Activated naive CD4-positive, alpha-beta T cell treated with Interleukin-2 at 50 U/mL for 16 hours (primary cell): ENCODE data around the gene ACKR3.

Source experiments
- DNase-seq: peaks from one replicate; pipeline ENCODE4 v3.0.0-alpha.2; 2020

The ACKR3 gene

GRCh38 chr2:236587861-236588815 lies 18.5 kb downstream of the ACKR3 start:
- DNase-seq, result no peak

GRCh38 chr2:236588932-236589592 lies 19.4 kb downstream of the ACKR3 start:
- no peak for DNase-seq

- DNase-seq, result no peak
Measured at GRCh38 chr2:236590846-236591245, 21.2 kb downstream of the ACKR3 start.

GRCh38 chr2:236592821-236593220 lies 23.2 kb downstream of the ACKR3 start:
- DNase-seq, result no peak

GRCh38 chr2:236593531-236593930 lies 23.9 kb downstream of the ACKR3 start:
- DNase-seq, result no peak

- DNase-seq, result no peak
Measured at GRCh38 chr2:236593956-236594355, 24.3 kb downstream of the ACKR3 start.

GRCh38 chr2:236597629-236598028 lies 28.0 kb downstream of the ACKR3 start:
- DNase-seq, result no peak

- DNase-seq, result no peak
Measured at GRCh38 chr2:236599059-236599458, 29.4 kb downstream of the ACKR3 start.

- DNase-seq, result no peak
Measured at GRCh38 chr2:236600158-236600557, 30.5 kb downstream of the ACKR3 start.

- DNase-seq, result no peak
Measured at GRCh38 chr2:236600892-236601291, 31.3 kb downstream of the ACKR3 start.

- DNase-seq, result no peak
Measured at GRCh38 chr2:236601316-236602202, 31.9 kb downstream of the ACKR3 start.

GRCh38 chr2:236602678-236603077 lies 33.1 kb downstream of the ACKR3 start:
- no peak for DNase-seq

- DNase-seq, result no peak
Measured at GRCh38 chr2:236603361-236604015, 33.9 kb downstream of the ACKR3 start.

GRCh38 chr2:236604575-236605344 lies 35.1 kb downstream of the ACKR3 start:
- no peak for DNase-seq

GRCh38 chr2:236605345-236605734 lies 35.7 kb downstream of the ACKR3 start:
- DNase-seq, result no peak

GRCh38 chr2:236606023-236606422 lies 36.4 kb downstream of the ACKR3 start:
- DNase-seq, result no peak

- DNase-seq, result no peak
Measured at GRCh38 chr2:236607471-236608187, 38.0 kb downstream of the ACKR3 start.

- DNase-seq, result no peak
Measured at GRCh38 chr2:236608188-236608525, 38.5 kb downstream of the ACKR3 start.

GRCh38 chr2:236608710-236609109 lies 39.1 kb downstream of the ACKR3 start:
- no peak for DNase-seq

GRCh38 chr2:236610991-236611821 lies 41.6 kb downstream of the ACKR3 start:
- DNase-seq, result no peak
